Measurements from ENCODE around the gene TSHZ2.

DNA sequence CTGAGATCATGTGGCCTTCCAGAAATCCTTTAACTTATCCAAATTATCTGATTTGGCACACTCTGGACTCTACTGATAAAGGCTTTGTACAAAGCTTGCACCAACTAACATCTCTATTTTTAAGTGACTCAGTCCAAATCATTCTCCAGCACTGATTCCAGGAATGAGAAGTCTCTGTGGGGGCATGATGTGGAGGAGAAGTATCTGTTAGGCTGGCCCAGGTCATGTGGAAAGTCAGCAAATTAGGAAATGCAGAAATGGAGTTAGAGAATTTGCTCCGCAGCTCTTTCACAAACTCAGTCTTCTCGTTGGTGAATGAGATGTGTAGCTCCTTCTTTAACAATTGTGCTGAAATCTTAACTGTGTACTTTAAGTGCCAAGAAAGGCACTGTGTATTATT lies 455.8 kb downstream of the TSHZ2 start:
- TF ChIP-seq, protein P1, sequence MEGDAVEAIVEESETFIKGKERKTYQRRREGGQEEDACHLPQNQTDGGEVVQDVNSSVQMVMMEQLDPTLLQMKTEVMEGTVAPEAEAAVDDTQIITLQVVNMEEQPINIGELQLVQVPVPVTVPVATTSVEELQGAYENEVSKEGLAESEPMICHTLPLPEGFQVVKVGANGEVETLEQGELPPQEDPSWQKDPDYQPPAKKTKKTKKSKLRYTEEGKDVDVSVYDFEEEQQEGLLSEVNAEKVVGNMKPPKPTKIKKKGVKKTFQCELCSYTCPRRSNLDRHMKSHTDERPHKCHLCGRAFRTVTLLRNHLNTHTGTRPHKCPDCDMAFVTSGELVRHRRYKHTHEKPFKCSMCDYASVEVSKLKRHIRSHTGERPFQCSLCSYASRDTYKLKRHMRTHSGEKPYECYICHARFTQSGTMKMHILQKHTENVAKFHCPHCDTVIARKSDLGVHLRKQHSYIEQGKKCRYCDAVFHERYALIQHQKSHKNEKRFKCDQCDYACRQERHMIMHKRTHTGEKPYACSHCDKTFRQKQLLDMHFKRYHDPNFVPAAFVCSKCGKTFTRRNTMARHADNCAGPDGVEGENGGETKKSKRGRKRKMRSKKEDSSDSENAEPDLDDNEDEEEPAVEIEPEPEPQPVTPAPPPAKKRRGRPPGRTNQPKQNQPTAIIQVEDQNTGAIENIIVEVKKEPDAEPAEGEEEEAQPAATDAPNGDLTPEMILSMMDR (IDR thresholded peaks at IDR 0.05) = no peak
- TF ChIP-seq FOXP1 (CRISPR knock-in tag; IDR thresholded peaks at IDR 0.05; ENCODE audit: borderline replicate concordance) (no peak), ETV6 (CRISPR knock-in tag; IDR thresholded peaks at IDR 0.05) (no peak), CREM (CRISPR knock-in tag; IDR thresholded peaks at IDR 0.05) (no peak), ESRRA (CRISPR knock-in tag; IDR thresholded peaks at IDR 0.05; ENCODE audit: borderline replicate concordance) (no peak), GRHL2 (CRISPR knock-in tag; IDR thresholded peaks at IDR 0.05; ENCODE audit: insufficient replicate concordance, severe bottlenecking) (no peak)
- TF ChIP-seq, protein P2, sequence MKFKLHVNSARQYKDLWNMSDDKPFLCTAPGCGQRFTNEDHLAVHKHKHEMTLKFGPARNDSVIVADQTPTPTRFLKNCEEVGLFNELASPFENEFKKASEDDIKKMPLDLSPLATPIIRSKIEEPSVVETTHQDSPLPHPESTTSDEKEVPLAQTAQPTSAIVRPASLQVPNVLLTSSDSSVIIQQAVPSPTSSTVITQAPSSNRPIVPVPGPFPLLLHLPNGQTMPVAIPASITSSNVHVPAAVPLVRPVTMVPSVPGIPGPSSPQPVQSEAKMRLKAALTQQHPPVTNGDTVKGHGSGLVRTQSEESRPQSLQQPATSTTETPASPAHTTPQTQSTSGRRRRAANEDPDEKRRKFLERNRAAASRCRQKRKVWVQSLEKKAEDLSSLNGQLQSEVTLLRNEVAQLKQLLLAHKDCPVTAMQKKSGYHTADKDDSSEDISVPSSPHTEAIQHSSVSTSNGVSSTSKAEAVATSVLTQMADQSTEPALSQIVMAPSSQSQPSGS (CRISPR knock-in tag; IDR thresholded peaks at IDR 0.05; ENCODE audit: borderline replicate concordance, low read depth) = no peak
- TF ChIP-seq, protein P3, sequence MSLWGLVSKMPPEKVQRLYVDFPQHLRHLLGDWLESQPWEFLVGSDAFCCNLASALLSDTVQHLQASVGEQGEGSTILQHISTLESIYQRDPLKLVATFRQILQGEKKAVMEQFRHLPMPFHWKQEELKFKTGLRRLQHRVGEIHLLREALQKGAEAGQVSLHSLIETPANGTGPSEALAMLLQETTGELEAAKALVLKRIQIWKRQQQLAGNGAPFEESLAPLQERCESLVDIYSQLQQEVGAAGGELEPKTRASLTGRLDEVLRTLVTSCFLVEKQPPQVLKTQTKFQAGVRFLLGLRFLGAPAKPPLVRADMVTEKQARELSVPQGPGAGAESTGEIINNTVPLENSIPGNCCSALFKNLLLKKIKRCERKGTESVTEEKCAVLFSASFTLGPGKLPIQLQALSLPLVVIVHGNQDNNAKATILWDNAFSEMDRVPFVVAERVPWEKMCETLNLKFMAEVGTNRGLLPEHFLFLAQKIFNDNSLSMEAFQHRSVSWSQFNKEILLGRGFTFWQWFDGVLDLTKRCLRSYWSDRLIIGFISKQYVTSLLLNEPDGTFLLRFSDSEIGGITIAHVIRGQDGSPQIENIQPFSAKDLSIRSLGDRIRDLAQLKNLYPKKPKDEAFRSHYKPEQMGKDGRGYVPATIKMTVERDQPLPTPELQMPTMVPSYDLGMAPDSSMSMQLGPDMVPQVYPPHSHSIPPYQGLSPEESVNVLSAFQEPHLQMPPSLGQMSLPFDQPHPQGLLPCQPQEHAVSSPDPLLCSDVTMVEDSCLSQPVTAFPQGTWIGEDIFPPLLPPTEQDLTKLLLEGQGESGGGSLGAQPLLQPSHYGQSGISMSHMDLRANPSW (CRISPR knock-in tag; conservative IDR thresholded peaks at IDR 0.05; ENCODE audit: low read depth) = no peak
- TF ChIP-seq, protein P4, sequence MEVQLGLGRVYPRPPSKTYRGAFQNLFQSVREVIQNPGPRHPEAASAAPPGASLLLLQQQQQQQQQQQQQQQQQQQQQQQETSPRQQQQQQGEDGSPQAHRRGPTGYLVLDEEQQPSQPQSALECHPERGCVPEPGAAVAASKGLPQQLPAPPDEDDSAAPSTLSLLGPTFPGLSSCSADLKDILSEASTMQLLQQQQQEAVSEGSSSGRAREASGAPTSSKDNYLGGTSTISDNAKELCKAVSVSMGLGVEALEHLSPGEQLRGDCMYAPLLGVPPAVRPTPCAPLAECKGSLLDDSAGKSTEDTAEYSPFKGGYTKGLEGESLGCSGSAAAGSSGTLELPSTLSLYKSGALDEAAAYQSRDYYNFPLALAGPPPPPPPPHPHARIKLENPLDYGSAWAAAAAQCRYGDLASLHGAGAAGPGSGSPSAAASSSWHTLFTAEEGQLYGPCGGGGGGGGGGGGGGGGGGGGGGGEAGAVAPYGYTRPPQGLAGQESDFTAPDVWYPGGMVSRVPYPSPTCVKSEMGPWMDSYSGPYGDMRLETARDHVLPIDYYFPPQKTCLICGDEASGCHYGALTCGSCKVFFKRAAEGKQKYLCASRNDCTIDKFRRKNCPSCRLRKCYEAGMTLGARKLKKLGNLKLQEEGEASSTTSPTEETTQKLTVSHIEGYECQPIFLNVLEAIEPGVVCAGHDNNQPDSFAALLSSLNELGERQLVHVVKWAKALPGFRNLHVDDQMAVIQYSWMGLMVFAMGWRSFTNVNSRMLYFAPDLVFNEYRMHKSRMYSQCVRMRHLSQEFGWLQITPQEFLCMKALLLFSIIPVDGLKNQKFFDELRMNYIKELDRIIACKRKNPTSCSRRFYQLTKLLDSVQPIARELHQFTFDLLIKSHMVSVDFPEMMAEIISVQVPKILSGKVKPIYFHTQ (CRISPR knock-in tag; IDR thresholded peaks at IDR 0.05) = no peak
- TF ChIP-seq, protein P5, sequence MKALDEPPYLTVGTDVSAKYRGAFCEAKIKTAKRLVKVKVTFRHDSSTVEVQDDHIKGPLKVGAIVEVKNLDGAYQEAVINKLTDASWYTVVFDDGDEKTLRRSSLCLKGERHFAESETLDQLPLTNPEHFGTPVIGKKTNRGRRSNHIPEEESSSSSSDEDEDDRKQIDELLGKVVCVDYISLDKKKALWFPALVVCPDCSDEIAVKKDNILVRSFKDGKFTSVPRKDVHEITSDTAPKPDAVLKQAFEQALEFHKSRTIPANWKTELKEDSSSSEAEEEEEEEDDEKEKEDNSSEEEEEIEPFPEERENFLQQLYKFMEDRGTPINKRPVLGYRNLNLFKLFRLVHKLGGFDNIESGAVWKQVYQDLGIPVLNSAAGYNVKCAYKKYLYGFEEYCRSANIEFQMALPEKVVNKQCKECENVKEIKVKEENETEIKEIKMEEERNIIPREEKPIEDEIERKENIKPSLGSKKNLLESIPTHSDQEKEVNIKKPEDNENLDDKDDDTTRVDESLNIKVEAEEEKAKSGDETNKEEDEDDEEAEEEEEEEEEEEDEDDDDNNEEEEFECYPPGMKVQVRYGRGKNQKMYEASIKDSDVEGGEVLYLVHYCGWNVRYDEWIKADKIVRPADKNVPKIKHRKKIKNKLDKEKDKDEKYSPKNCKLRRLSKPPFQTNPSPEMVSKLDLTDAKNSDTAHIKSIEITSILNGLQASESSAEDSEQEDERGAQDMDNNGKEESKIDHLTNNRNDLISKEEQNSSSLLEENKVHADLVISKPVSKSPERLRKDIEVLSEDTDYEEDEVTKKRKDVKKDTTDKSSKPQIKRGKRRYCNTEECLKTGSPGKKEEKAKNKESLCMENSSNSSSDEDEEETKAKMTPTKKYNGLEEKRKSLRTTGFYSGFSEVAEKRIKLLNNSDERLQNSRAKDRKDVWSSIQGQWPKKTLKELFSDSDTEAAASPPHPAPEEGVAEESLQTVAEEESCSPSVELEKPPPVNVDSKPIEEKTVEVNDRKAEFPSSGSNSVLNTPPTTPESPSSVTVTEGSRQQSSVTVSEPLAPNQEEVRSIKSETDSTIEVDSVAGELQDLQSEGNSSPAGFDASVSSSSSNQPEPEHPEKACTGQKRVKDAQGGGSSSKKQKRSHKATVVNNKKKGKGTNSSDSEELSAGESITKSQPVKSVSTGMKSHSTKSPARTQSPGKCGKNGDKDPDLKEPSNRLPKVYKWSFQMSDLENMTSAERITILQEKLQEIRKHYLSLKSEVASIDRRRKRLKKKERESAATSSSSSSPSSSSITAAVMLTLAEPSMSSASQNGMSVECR (CRISPR knock-in tag; IDR thresholded peaks at IDR 0.05; ENCODE audit: borderline replicate concordance) = no peak
- TF ChIP-seq, protein P6, sequence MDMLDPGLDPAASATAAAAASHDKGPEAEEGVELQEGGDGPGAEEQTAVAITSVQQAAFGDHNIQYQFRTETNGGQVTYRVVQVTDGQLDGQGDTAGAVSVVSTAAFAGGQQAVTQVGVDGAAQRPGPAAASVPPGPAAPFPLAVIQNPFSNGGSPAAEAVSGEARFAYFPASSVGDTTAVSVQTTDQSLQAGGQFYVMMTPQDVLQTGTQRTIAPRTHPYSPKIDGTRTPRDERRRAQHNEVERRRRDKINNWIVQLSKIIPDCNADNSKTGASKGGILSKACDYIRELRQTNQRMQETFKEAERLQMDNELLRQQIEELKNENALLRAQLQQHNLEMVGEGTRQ (CRISPR knock-in tag; IDR thresholded peaks at IDR 0.05) = no peak
- TF ChIP-seq, protein P7, sequence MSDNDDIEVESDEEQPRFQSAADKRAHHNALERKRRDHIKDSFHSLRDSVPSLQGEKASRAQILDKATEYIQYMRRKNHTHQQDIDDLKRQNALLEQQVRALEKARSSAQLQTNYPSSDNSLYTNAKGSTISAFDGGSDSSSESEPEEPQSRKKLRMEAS (CRISPR knock-in tag; IDR thresholded peaks at IDR 0.05) = no peak

All from WTC11 (cell line).